Measurements from ENCODE around the gene NARS2.
"Not testable (repeated sequence)": the region's sequence is repeated elsewhere in the genome, so short reads cannot be mapped to it uniquely, and the experiment has no call there.

NARS2 gene

GRCh38 chr11:78574386-78575381 lies at the start of gene NARS2:
NARS2 (minus strand) TSS chr11:78574864; CDS start chr11:78574488, 376 bp downstream.
- peak; percentile 92 for DNase-seq (ENCODE audit: low read depth in 2 of 2)

- DNase-seq (ENCODE audit: low read depth in 2 of 2), result no peak
Measured at GRCh38 chr11:78622666-78623065, 48.0 kb upstream of the NARS2 start.

GRCh38 chr11:78620159-78620558 lies 45.5 kb upstream of the NARS2 start:
- no peak for DNase-seq (ENCODE audit: low read depth in 2 of 2)

- DNase-seq (ENCODE audit: low read depth in 2 of 2), result no peak
Measured at GRCh38 chr11:78615724-78616123, 41.1 kb upstream of the NARS2 start.

GRCh38 chr11:78613378-78613813 lies 38.7 kb upstream of the NARS2 start:
- DNase-seq (ENCODE audit: low read depth in 2 of 2), result no peak

GRCh38 chr11:78612721-78613377 lies 38.2 kb upstream of the NARS2 start:
- no peak for DNase-seq (ENCODE audit: low read depth in 2 of 2)

GRCh38 chr11:78609321-78609720 lies 34.7 kb upstream of the NARS2 start:
- DNase-seq (ENCODE audit: low read depth in 2 of 2), result not testable (repeated sequence)

- no peak for DNase-seq (ENCODE audit: low read depth in 2 of 2)
Measured at GRCh38 chr11:78607696-78608095, 33.0 kb upstream of the NARS2 start.

GRCh38 chr11:78606667-78607066 lies 32.0 kb upstream of the NARS2 start:
- DNase-seq (ENCODE audit: low read depth in 2 of 2), result no peak

GRCh38 chr11:78605296-78605695 lies 30.6 kb upstream of the NARS2 start:
- DNase-seq (ENCODE audit: low read depth in 2 of 2), result no peak

GRCh38 chr11:78603792-78604191 lies 29.1 kb upstream of the NARS2 start:
- no peak for DNase-seq (ENCODE audit: low read depth in 2 of 2)

- DNase-seq (ENCODE audit: low read depth in 2 of 2), result not testable (repeated sequence)
Measured at GRCh38 chr11:78602771-78603170, 28.1 kb upstream of the NARS2 start.

GRCh38 chr11:78601066-78601465 lies 26.4 kb upstream of the NARS2 start:
- DNase-seq (ENCODE audit: low read depth in 2 of 2), result not testable (repeated sequence)

GRCh38 chr11:78597579-78597978 lies 22.9 kb upstream of the NARS2 start:
- not testable (repeated sequence) for DNase-seq (ENCODE audit: low read depth in 2 of 2)

GRCh38 chr11:78595436-78596130 lies 20.9 kb upstream of the NARS2 start:
- DNase-seq (ENCODE audit: low read depth in 2 of 2), result peak in 1 of 2 experiments; percentile 21

GRCh38 chr11:78594814-78595213 lies 20.1 kb upstream of the NARS2 start:
- no peak for DNase-seq (ENCODE audit: low read depth in 2 of 2)

GRCh38 chr11:78588517-78588916 lies 13.9 kb upstream of the NARS2 start:
- no peak for DNase-seq (ENCODE audit: low read depth in 2 of 2)

GRCh38 chr11:78587446-78587845 lies 12.8 kb upstream of the NARS2 start:
- no peak for DNase-seq (ENCODE audit: low read depth in 2 of 2)

- DNase-seq (ENCODE audit: low read depth in 2 of 2), result no peak
Measured at GRCh38 chr11:78586452-78587046, 11.9 kb upstream of the NARS2 start.

GRCh38 chr11:78583889-78584288 lies 9.2 kb upstream of the NARS2 start:
- DNase-seq (ENCODE audit: low read depth in 2 of 2), result no peak

GRCh38 chr11:78577495-78577894 lies 2.8 kb upstream of the NARS2 start:
- no peak for DNase-seq (ENCODE audit: low read depth in 2 of 2)

Measured in fibroblast of skin of left biceps (primary cell).